Activated T-cell treated with anti-CD3 and anti-CD28 coated beads for 24 hours (primary cell): ENCODE results near the gene STX5.
"Not testable (repeated sequence)": the region's sequence is repeated elsewhere in the genome, so short reads cannot be mapped to it uniquely, and the experiment has no call there.

Source experiments
- DNase-seq: peaks from one replicate; pipeline ENCODE4 v3.0.0-alpha.2; 2020; ENCODE audit warnings: low read depth

The STX5 gene

DNA sequence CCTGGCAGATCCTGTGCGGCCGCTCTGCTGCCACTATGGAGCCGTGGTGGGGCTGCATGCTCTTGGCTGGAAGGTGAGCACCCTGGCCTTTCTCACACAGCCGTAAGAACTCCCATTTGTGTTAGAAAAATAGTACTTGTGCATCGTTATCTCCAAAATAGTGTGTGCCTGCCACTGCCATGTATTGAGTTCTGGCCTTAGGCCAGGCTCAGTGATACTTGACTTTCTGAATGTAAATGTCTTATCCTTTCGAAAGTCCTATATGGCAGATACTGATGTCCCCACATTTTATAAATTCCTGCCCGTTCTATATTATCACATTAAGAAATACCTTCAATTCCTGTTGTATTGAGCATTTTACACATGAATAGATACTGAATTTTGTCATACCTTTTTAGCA is 49.1 kb downstream of the STX5 start:
- no peak for DNase-seq

DNA sequence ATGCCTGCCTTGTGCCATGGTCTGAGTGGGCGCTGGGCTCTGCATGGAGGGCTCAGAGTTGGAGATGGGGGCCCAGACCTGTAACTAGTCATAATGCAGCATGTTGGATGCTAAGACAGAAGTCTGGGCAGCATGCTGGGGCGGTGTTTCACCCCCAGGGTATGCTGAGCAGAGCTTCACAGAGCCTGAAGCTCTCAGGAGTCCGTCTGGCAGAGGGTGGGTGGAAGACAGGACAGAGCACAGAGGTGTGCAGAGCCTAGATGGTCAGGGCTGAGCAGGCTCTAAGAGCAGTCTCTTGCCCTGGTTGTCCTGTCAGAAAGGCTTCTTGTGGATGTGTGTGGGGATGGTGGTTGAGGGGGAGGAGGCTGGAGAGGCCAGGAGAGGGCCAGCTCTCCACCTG is 53.4 kb downstream of the STX5 start:
- no peak for DNase-seq

GRCh38 chr11:62777389-62777788 is 54.5 kb downstream of the STX5 start:
- no peak for DNase-seq

DNA sequence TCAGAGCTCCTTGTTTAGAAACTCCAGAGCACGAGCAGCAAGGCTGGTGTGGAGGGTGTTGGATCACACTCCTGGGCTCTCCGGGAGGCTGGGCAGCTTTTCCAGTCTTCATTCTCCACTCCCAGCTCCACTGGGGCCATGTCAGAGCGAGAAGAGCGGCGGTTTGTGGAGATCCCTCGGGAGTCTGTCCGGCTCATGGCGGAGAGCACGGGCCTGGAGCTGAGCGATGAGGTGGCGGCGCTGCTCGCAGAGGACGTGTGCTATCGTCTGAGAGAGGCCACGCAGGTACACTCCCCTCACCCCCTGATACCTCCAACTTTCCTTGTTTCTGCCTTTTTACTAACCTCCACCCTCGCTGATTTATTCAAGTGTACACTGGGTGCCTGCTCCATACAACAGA is 56.2 kb downstream of the STX5 start:
- no peak for DNase-seq

DNA sequence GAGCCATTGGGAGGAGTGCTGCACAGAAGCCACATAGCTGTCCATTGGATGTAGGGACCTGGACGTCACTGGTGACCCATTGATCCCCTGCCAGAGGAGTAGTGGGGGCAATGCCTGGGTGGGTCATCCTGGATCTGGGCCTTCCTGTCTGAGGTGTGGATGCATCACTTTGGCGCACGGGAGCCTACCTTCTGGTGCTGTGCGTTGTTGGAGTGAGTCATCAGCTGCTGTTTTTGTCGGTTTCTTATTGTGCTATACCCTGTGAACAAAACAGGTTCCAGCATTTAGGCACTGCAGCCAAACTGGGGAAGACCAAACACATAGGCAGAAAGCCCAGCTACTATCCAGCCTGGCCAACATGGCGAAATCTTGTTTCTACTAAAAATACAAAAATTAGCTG is 57.4 kb downstream of the STX5 start:
- no peak for DNase-seq

GRCh38 chr11:62771144-62772021 is 60.5 kb downstream of the STX5 start, which contains the start of gene TAF6L:
TSS of gene TAF6L (plus strand) at chr11:62771396. CDS start at chr11:62775784, 4,388 bp downstream.
- DNase-seq: peak; percentile 92

DNA sequence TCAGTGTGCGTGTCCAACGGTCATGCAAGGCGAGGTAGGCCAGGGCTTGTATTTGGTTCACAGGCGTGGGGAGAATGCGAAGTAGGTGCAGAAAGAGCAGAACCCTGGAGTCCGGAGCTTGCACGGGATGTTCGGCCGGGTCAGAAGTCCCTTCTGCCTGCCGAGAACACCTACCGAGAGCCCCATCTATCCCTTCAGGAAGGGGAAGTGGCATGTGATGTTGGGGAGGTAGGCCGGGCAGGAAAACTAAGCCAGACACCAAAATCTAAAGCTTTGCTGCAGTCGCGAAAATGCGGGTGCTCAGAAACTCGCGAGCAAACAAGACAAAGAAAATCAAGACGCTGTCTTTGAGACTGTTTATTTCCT is 61.1 kb downstream of the STX5 start:
- no peak for DNase-seq

DNA sequence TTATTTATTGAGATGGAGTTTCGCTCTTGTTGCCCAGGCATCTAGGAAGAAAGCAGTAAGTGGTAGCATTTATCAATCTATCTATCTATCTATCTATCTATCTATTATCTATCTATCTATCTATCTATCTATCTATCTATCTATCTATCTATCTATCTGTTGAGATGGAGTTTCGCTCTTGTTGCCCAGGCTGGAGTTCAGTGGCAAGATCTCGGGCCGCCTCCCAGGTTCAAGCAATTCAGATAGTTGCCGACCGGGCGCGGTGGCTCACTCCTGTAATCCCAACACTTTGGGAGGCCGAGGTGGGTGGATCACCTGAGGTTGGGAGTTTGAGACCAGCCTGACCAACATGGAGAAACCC is 71.0 kb downstream of the STX5 start:
- DNase-seq: not testable (repeated sequence)

DNA sequence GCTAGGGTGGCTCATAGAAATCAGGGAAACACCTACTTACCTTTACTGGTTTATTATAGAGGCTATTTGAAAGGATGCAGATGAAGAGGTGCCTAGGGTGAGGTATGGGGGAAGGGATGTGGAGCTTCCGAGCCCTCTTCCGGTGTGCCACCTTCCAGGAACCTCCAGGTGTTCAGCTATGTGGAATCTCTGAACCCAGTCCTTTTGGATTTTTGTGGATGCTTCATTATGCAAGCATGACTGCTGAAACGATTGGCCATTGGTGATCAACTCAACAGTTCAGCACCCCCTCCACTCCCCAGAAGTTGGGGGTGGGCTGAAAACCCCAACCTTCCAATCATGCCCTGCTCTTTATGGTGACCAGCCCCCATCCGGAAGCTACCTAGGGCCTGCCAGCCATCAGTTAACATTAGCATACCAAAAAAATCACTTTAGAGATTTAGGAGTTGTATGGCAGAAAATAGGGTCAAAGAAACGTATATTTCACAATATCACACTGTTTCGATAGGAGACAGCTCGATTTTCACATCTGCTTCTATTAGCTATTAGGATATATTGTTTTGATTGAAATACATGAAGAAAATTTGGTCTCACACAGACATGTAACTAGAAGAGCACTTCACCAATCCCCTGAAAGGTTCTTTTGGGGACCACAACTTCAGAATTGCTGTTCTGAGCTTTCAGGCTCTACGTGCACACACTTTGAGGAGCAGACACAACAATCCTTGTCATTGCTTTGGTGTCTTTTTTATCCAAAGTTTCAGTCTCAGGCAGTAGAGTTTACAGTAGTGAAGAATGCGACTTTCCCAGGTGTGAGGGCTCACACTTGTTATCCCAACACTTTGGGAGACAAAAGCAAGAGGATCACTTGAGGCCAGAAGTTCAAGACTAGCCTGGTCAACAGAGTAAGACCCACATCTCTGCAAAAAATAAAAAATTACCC is 73.7 kb downstream of the STX5 start:
- no peak for DNase-seq
